Thyroid gland (tissue), 4 donors: ENCODE measurements around the gene GADD45GIP1.

Experiments
- POLR2A ChIP-seq, 2 donors: fragments of 450-650 bp; IDR thresholded peaks; one replicate each; pipeline ENCODE4 v1.6.1; 2017; ENCODE audit warnings: antibody characterized with exemption in 2 of 2, mild to moderate bottlenecking in 2 of 2, moderate library complexity in 1 of 2
- TF ChIP-seq, protein P1 (sequence below), 6 experiments: fragments of 200-600 bp in 3 of 6; fragments of 450-650 bp in 3 of 6; sonication (generic) in 3 of 6; IDR thresholded peaks; one replicate each; pipeline ENCODE4 v1.5.1; 2016 to 2019; ENCODE audit warnings: antibody characterized with exemption in 6 of 6, mild to moderate bottlenecking in 2 of 6, inconsistent platforms in 1 of 6, moderate library complexity in 1 of 6

DNA sequence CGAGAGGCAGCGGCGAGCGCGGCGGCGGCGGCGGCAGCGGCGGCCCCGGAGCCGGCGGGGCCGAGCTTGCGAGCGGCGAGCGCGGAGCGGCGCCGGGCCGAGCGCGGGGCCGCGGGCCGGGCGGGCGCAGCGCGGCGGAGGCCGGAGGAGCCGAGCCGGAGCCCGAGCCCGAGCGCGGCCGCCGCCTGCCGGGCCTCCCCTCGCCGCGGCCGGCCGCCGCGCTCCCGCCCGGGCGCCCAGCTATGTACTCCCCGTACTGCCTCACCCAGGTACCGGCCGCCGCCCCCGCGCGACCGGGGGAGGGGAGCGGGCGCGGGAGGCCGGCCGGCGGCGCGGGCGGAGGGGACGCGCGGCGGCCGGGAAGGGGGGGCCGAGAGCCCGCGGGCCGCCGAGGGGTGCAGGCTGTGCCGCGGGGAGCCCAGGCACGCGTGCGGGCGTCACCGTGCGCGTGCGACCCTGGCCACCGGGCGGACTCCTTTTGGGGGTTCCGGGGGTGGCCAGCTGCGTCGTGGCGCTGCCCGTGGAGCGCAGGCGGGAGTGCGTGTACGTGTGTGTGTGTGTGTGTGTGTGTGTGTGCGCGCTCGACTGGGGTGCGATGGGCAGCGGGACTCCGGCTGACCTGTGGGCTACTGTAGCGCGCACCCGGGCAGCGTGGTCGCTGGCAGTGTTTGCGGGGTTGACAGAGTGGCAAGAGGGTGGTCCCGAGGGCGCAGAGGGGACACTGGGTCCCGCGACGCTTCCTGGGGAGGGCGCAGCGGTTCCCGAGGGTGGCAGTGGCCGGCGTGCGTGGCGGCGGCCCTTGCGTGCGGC, 38.8 kb upstream of the GADD45GIP1 start:
- TF ChIP-seq, protein P1, sequence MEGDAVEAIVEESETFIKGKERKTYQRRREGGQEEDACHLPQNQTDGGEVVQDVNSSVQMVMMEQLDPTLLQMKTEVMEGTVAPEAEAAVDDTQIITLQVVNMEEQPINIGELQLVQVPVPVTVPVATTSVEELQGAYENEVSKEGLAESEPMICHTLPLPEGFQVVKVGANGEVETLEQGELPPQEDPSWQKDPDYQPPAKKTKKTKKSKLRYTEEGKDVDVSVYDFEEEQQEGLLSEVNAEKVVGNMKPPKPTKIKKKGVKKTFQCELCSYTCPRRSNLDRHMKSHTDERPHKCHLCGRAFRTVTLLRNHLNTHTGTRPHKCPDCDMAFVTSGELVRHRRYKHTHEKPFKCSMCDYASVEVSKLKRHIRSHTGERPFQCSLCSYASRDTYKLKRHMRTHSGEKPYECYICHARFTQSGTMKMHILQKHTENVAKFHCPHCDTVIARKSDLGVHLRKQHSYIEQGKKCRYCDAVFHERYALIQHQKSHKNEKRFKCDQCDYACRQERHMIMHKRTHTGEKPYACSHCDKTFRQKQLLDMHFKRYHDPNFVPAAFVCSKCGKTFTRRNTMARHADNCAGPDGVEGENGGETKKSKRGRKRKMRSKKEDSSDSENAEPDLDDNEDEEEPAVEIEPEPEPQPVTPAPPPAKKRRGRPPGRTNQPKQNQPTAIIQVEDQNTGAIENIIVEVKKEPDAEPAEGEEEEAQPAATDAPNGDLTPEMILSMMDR (IDR thresholded peaks at IDR 0.05): no peak
- TF ChIP-seq POLR2A (IDR thresholded peaks at IDR 0.05): peak in 1 of 2 donors; percentile 6
